CD14-positive monocyte (primary cell): ENCODE data around the gene CADM1. TPM values are rescaled to one million over a fixed set of nuclear protein-coding genes. Genes with fewer than 3 reads are reported as not detected.

ENCODE experiments used
- DNase-seq, 3 donors: peaks; one replicate each; pipeline ENCODE4 v3.0.0-alpha.2; 2011 to 2022
- H2AFZ ChIP-seq: 2 replicates; pipeline ENCODE4 v1.6.0; 2012; ENCODE audit warnings: mild to moderate bottlenecking, low read depth, low read length, inconsistent platforms; ENCODE audit not compliant: insufficient read depth, poor library complexity, severe bottlenecking
- H3K27ac ChIP-seq, 2 donors: 1 replicate in 1 of 2; 2 replicates in 1 of 2; pipeline ENCODE4 v1.5.1; 2012 to 2013; ENCODE audit warnings: low read length in 2 of 2, control low read depth in 1 of 2, inconsistent platforms in 1 of 2, low read depth in 1 of 2, mild to moderate bottlenecking in 1 of 2
- H3K27me3 ChIP-seq, 2 donors: one replicate each; pipeline versions ENCODE4 v1.6.0 to v1.6.1; 2011 to 2013; ENCODE audit warnings: low read length in 2 of 2; ENCODE audit not compliant: control insufficient read depth in 2 of 2, insufficient read depth in 2 of 2
- H3K36me3 ChIP-seq, 2 donors: replicated peaks in 1 of 2; 1 replicate in 1 of 2; 2 replicates in 1 of 2; pipeline versions ENCODE4 v1.5.1 to v1.6.1; 2012 to 2013; ENCODE audit warnings: low read length in 2 of 2, control low read depth in 1 of 2, inconsistent platforms in 1 of 2, mild to moderate bottlenecking in 1 of 2; ENCODE audit not compliant: insufficient read depth in 2 of 2, control insufficient read depth in 1 of 2
- H3K4me1 ChIP-seq, 2 donors: 1 replicate in 1 of 2; 2 replicates in 1 of 2; pipeline versions ENCODE4 v1.5.1 to v1.6.1; 2012 to 2013; ENCODE audit warnings: low read length in 2 of 2, control low read depth in 1 of 2, inconsistent platforms in 1 of 2, mild to moderate bottlenecking in 1 of 2, moderate library complexity in 1 of 2; ENCODE audit not compliant: insufficient read depth in 2 of 2, control insufficient read depth in 1 of 2
- H3K4me2 ChIP-seq: replicated peaks from 2 replicates; pipeline ENCODE3; 2012; ENCODE audit warnings: low read length, moderate library complexity, mild to moderate bottlenecking; ENCODE audit not compliant: poor library complexity, severe bottlenecking; ENCODE audit errors: extremely low read depth
- H3K4me3 ChIP-seq, 3 experiments: fragments of 200-600 bp in 1 of 3; sonication (generic) in 1 of 3; replicated peaks in 1 of 3; 1 replicate in 2 of 3; 2 replicates in 1 of 3; pipeline ENCODE4 v1.5.1; 2011 to 2013; ENCODE audit warnings: low read length in 3 of 3, mild to moderate bottlenecking in 3 of 3, control low read depth in 2 of 3, low read depth in 2 of 3, inconsistent platforms in 1 of 3, moderate library complexity in 1 of 3
- H3K79me2 ChIP-seq: 2 replicates; pipeline ENCODE4 v1.6.0; 2012; ENCODE audit warnings: mild to moderate bottlenecking, control low read depth, inconsistent platforms, low read length, moderate library complexity; ENCODE audit not compliant: insufficient read depth
- H3K9ac ChIP-seq: 2 replicates; pipeline ENCODE4 v1.6.0; 2017; ENCODE audit warnings: low read length, mild to moderate bottlenecking; ENCODE audit not compliant: insufficient read depth, poor library complexity, severe bottlenecking
- H3K9me3 ChIP-seq, 2 donors: replicated peaks in 1 of 2; 1 replicate in 1 of 2; 2 replicates in 1 of 2; pipeline versions ENCODE4 v1.5.1 to v1.6.1; 2012 to 2013; ENCODE audit warnings: low read length in 2 of 2, control low read depth in 1 of 2; ENCODE audit not compliant: control insufficient read depth in 1 of 2, insufficient read depth in 1 of 2
- H4K20me1 ChIP-seq: 2 replicates; pipeline ENCODE4 v1.6.0; 2012; ENCODE audit warnings: mild to moderate bottlenecking, low read length, control low read depth, moderate library complexity; ENCODE audit not compliant: insufficient read depth
- H3K27ac Mint-ChIP-seq, 7 donors: one replicate each; pipeline ENCODE4 v1.8.0; 2020; ENCODE audit warnings: mild to moderate bottlenecking in 7 of 7, mixed read lengths in 7 of 7, moderate library complexity in 6 of 7, inconsistent platforms in 2 of 7
- H3K27me3 Mint-ChIP-seq, 3 donors: one replicate each; pipeline ENCODE4 v1.8.0; 2021 to 2022; ENCODE audit warnings: low read depth in 3 of 3, mild to moderate bottlenecking in 3 of 3, mixed read lengths in 3 of 3, moderate library complexity in 3 of 3, inconsistent platforms in 1 of 3
- H3K36me3 Mint-ChIP-seq, 2 donors: one replicate each; pipeline ENCODE4 v1.8.0; 2020; ENCODE audit warnings: mixed read lengths in 2 of 2, inconsistent platforms in 1 of 2, mild to moderate bottlenecking in 1 of 2
- H3K4me1 Mint-ChIP-seq: one replicate; pipeline ENCODE4 v1.8.0; 2020; ENCODE audit warnings: mild to moderate bottlenecking, mixed read lengths
- H3K4me3 Mint-ChIP-seq, 2 donors: one replicate each; pipeline ENCODE4 v1.8.0; 2020; ENCODE audit warnings: mild to moderate bottlenecking in 2 of 2, mixed read lengths in 2 of 2, moderate library complexity in 1 of 2
- H3K9me3 Mint-ChIP-seq, 7 donors: one replicate each; pipeline ENCODE4 v1.8.0; 2020 to 2022; ENCODE audit warnings: mixed read lengths in 7 of 7, mild to moderate bottlenecking in 6 of 7, moderate library complexity in 6 of 7, inconsistent platforms in 2 of 7
- CTCF ChIP-seq: fragments of 200-600 bp; IDR thresholded peaks from one replicate; pipeline ENCODE4 v1.8.0; 2022; ENCODE audit warnings: antibody characterized with exemption, mild to moderate bottlenecking
- WGBS: methylation state at CpG from one replicate; pipeline ENCODE4 v1.1.5; 2013; ENCODE audit warnings: missing lambda C conversion rate; ENCODE audit not compliant: insufficient coverage; 5-methylcytosine and 5-hydroxymethylcytosine counted together
- intact Hi-C, 2 donors: fragments of 100-400 bp; cut with micrococcal nuclease; formaldehyde crosslinking; loops; one replicate each; pipeline versions ENCODE4 v1.15.0 to v1.15.1; 2023
- polyA plus RNA-seq, 3 donors: library from polyadenylated mRNA; depleted of rRNA in 1 of 3; unstranded in 2 of 3; stranded (reverse) in 1 of 3; fragments of 300-500 nt in 2 of 3; fragments of >200 nt in 1 of 3; fragmentation: Illumina TruSeq in 2 of 3; gene quantifications; 1 replicate in 2 of 3; 2 replicates in 1 of 3; pipeline ENCODE4 v1.2.3, GENCODE V29; 2012 to 2021

CADM1 gene
- polyA plus RNA-seq, 3 donors = not detected

- H2AFZ ChIP-seq = no peak overlapping the region
- no peaks in the 10 kb centered on the region for H4K20me1 ChIP-seq
- no peak overlapping the region for H3K4me3 ChIP-seq
- H3K79me2 ChIP-seq = no peaks in the 10 kb centered on the region
- Mint-ChIP-seq H3K4me3 (no peak overlapping the region), H3K4me1 (no peaks in the 10 kb centered on the region), H3K9me3 (no peaks in the 10 kb centered on the region), H3K27me3 (peaks cover 0 to 2% (median 0%) of the 10 kb centered on the region in 3 donors), H3K27ac (no peak overlapping the region), H3K36me3 (no peaks in the 10 kb centered on the region)
- no peak overlapping the region for H3K27ac ChIP-seq
- WGBS = 84% methylated on average over 3 of the region's 6 CpGs
- H3K4me1 ChIP-seq = no peaks in the 10 kb centered on the region
- H3K4me2 ChIP-seq = no peak overlapping the region
- DNase-seq = no peak
- intact Hi-C loops = no loop called here
- no peaks in the 10 kb centered on the region for H3K27me3 ChIP-seq
- no peak overlapping the region for H3K9ac ChIP-seq
- TF ChIP-seq CTCF = no peak
- H3K36me3 ChIP-seq = no peaks in the 10 kb centered on the region
- no peaks in the 10 kb centered on the region for H3K9me3 ChIP-seq
Measured at GRCh38 chr11:115304774-115305472, 199.3 kb downstream of the CADM1 start.

- no peak overlapping the region for H3K4me2 ChIP-seq
- no peak for DNase-seq
- no peaks in the 10 kb centered on the region for H3K4me1 ChIP-seq
- no peak overlapping the region for H3K4me3 ChIP-seq
- H3K27me3 ChIP-seq = no peaks in the 10 kb centered on the region
- H3K4me1 Mint-ChIP-seq = no peaks in the 10 kb centered on the region
- H3K36me3 Mint-ChIP-seq = no peaks in the 10 kb centered on the region
- H3K9me3 Mint-ChIP-seq = no peaks in the 10 kb centered on the region
- H3K27me3 Mint-ChIP-seq = peaks cover 0 to 2% (median 0%) of the 10 kb centered on the region in 3 donors
- H4K20me1 ChIP-seq = no peaks in the 10 kb centered on the region
- no peak for TF ChIP-seq CTCF
- H3K27ac Mint-ChIP-seq = no peak overlapping the region
- no peak overlapping the region for H3K27ac ChIP-seq
- no peak overlapping the region for H2AFZ ChIP-seq
- no peak overlapping the region for H3K4me3 Mint-ChIP-seq
- no peak overlapping the region for H3K9ac ChIP-seq
- no peaks in the 10 kb centered on the region for H3K9me3 ChIP-seq
- no peaks in the 10 kb centered on the region for H3K79me2 ChIP-seq
- no CpG with 5 or more reads among the region's 2 CpGs for WGBS
- intact Hi-C loops = no loop called here
- no peaks in the 10 kb centered on the region for H3K36me3 ChIP-seq
Measured at GRCh38 chr11:115303929-115304531, 200.2 kb downstream of the CADM1 start.
